GM21825 (cell line): Measurements from ENCODE around the gene ZPBP2.
"Not testable (repeated sequence)": the region's sequence is repeated elsewhere in the genome, so short reads cannot be mapped to it uniquely, and the experiment has no call there.

Source experiments
- ATAC-seq: cut with Tn5 transposase; IDR thresholded peaks from one replicate; pipeline ENCODE4 v1.9.1; 2021; ENCODE audit warnings: mild to moderate bottlenecking, moderate library complexity; ENCODE audit not compliant: unreplicated experiment

ZPBP2 gene

GRCh38 chr17:39854909-39855308, 13.1 kb upstream of the ZPBP2 start:
- no peak for ATAC-seq

GRCh38 chr17:39855911-39856649, 11.9 kb upstream of the ZPBP2 start:
- ATAC-seq, result not testable (repeated sequence)

DNA sequence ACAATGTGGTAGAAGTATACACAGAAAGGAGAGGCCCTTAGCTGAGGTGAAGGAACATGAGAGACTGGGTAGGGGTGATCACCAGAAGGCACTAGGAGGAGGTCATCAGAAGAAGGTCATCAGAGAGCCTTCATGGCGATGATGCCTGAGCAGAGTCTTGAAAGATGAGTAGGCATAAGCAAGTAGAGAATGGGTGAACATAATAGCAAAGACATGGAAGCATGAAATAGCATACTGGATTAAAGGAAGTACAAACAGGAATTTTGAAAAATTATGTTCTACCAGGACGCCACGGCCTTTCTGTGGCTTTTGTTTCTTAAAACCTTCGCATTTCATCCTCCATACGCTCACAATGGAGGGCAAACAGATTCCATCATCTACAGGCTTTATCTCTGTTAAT, 6.8 kb upstream of the ZPBP2 start:
- ATAC-seq, result no peak

DNA sequence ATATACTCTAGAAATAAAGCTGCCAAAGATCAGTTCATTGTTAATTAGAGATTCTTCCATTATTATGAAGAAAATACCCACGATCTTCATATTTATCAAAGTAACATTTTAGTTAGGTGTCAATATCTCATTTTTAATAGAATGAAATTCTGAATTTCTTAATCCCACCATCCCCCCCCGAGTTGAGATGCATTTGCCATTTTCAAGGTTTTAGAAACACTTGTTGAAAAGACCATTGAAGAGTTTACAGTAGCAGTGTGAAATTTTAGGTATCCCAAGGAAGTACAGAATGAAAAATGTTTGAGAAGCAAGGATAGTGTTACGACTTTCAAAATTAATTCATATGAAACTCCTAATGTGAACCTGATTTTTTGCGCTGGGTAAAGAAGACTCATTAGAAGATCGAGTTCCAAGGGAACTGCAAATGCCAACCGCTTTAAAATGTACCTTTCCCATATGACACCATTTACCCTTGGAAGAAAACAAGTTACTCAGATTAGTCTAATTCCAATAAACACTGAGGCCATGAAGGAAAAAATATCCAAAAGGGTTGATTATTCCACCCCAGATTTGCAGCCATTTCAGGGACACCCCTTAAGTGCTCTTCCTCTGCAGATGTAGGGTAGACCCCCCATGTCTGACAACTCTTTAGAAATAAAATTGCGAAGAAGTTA, 4.6 kb upstream of the ZPBP2 start:
- ATAC-seq, result no peak

GRCh38 chr17:39863918-39864746, 3.9 kb upstream of the ZPBP2 start, which contains the start of gene IKZF3:
Gene IKZF3 (minus strand): TSS chr17:39864312. CDS start chr17:39864126, 186 bp downstream.
- ATAC-seq, result peak; percentile 39

DNA sequence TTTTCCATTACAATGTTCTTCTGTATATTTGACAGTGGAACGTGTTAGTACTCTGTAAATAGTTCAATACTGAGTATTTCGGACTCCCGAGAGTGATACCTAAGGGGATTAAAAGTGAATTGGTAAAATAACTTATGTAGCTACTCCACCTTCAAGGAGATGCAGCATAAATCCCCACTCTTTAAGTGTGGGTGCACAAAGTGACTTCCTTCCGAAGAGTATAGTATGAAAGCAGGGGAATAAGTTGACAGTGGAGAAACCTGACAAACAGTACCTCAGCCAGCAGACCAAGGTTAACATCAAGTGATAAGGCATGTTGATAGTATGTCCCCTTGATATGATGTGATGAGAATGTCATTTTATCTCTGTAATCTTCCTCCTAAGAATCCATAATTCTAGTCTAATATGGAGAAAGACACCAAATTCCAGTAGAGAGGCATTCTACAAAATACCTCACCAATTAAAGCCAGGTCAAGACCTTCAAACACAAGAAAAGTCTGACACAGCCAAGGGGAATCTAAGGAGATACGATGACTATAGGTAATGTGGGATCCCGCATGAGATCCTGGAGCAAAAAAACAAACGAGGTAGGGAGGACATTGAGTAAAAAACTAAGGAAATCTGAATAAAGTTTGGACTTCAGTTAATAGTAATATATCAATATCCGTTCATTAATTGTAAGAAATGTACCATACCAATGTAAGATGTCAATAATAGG, 1.8 kb upstream of the ZPBP2 start:
- ATAC-seq, result no peak

- peak; percentile 44 for ATAC-seq
Measured at GRCh38 chr17:39867084-39867879, 720 bp upstream of the ZPBP2 start.

DNA sequence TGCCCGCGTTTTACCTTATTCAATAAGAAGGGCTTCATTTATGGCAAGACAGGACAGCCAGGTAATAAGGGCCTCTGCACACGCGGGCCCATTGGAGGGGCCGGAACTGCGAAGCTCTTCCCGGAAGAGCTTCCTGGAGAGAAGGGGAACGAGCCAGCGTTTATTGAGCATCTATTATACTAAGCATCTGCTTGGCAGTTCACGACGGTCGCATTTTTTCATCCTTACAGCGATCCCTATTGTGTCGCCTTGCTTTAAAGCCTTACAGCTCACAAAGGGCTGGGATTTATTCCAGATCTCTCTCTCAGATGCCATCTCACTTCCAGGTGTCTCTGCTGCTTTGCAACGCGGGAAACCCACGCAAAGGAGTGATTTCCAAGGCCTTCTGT, 546 bp downstream of the ZPBP2 start:
- ATAC-seq, result no peak

DNA sequence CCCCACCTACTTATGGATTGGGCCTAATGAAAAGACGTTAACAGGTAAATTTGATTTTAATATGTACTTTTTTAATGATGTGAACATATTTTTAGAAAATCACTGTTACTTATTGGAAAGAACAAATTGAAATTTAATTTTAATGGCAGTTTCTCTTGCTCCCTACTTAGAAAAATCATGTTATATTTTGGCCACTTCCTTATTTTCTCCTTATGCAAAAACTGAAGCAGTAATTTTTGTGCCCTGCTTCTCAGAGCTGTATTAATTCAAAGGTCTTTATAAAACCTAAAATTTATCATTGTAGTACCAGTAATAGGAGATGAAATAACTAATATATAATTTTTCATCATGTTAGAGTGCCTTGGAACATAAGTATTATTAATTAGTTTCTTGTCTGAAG, 2.8 kb downstream of the ZPBP2 start:
- ATAC-seq, result no peak

- no peak for ATAC-seq
Measured at GRCh38 chr17:39871801-39872200, 3.8 kb downstream of the ZPBP2 start.

- no peak for ATAC-seq
Measured at GRCh38 chr17:39872751-39873150, 4.7 kb downstream of the ZPBP2 start.

DNA sequence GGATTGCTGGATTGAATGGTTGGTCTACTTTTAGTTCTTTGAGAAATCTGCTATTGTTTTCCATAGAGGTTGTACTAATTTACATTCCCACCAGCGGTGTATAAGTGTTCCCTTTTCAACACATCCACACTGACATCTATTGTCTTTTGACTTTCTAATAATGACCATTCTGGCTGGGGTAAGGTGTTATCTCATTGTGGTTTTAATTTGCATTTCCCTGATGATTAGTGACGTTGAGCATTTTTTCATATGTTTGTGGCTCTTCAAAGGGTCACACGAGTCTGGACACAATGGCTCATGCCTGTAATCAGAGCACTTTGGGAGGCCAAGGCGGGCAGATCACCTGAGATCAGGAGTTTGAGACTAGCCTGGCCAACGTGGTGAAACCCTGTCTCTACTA, 18.1 kb downstream of the ZPBP2 start:
- ATAC-seq, result not testable (repeated sequence)

DNA sequence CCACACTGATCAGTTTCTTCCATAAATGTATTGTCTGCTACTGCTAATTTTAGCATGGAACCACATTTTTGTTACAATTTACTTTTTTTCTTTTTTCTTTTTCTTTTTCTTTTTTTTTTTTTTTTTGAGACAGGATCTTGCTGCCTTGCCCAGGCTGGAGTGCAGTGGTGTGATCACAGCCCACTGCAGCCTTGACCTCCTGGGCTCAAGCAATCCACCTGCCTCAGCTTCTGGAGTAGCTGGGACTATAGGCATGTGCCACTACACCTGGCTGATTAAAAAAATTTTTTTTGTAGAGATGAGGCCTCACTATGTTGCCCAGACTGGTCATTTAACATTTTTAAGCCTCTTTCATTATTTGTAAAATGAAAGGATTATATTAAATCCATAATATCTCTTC, 19.1 kb downstream of the ZPBP2 start:
- no peak for ATAC-seq

GRCh38 chr17:39889200-39889599, 21.2 kb downstream of the ZPBP2 start:
- ATAC-seq, result no peak

GRCh38 chr17:39894681-39895376, 26.8 kb downstream of the ZPBP2 start:
- no peak for ATAC-seq

- ATAC-seq, result no peak
Measured at GRCh38 chr17:39898088-39898487, 30.1 kb downstream of the ZPBP2 start.

DNA sequence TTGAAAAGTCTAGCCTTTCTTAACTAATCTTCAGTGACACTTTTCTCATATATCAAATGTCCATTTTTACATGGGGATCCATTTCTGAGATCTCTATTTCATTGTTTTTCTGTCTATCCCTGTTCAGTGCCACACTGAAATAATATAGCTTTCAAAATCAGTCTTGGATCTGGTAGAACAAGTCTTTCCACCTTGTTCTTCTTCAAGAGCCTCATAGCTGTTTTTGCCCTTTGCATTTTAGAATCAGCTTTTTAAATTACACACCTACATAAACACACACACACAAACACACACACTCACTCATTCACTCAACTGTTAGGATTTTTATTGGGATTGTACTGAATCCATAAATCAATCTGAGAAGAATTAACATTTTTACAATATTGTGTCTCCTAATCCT, 31.2 kb downstream of the ZPBP2 start:
- ATAC-seq, result no peak

- not testable (repeated sequence) for ATAC-seq
Measured at GRCh38 chr17:39902027-39902426, 34.0 kb downstream of the ZPBP2 start.

DNA sequence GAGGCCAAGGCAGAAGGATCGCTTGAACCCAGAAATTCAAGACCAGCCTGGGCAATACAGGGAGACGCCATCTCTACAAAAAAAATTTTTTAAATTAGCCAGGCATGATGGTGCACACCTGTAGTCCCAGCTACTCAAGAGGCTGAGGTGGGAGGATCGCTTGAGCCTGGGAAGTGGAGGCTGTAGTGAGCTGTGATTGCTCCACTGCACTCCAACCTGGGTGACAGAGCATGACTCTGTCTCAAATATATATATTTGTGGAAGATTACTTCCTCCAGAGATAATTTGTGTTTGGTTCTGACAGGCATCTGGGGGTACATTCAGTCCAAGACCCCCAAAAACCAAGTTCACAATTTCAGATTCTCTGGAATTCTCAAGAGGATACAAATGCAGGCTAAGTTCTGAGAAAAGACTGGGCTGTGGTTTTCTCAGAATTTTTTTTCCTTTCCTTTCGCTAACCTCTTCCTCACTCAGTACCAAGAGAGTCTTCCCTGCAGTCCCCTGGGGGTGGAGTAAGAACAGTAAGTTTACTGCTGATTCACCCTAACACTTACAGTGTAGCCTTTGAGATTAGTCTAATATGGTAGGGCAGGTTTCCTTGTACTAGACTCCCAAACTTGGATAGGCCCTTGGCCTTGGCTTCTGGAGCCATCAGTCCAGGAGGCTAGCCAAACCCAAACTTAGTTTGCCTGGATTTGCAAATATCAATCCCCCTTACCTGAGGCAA, 35.3 kb downstream of the ZPBP2 start:
- no peak for ATAC-seq
